ENCODE measurements around the gene PTGDR2. TPM values are rescaled to one million over a fixed set of nuclear protein-coding genes. Genes with fewer than 3 reads are reported as not detected.
A peak's percentile ranks its signal among the peaks of the same experiment; 100 is the strongest.

The PTGDR2 gene
- total RNA-seq, result 1 to 10 TPM; 1.1 to 3.7 TPM

GRCh38 chr11:60855726-60856633, at the start of gene PTGDR2:
PTGDR2 (minus strand) TSS chr11:60855950; CDS start chr11:60853722, 2,228 bp downstream.
- H3K27me3 Mint-ChIP-seq, result peaks cover 5% of the 10 kb centered on the region
- H3K36me3 Mint-ChIP-seq, result peaks cover 7% of the 10 kb centered on the region
- DNase-seq (no peak), ATAC-seq (no peak)
- peaks cover 36% of the 10 kb centered on the region for H3K4me1 Mint-ChIP-seq
- CTCF ChIA-PET, result interaction anchor here (0.9 to 2.8 kb wide), 6 partner anchors 9 to 44 kb away, joined by 3 to 16 read pairs (median 6); no protein-coding TSS in a partner anchor
- no peaks in the 10 kb centered on the region for H3K9me3 Mint-ChIP-seq (ENCODE audit: low read depth)
- H3K4me3 Mint-ChIP-seq, result peak within 1 kb of the TSS; percentile 58
- H3K27ac Mint-ChIP-seq, result peak within 1 kb of the TSS; percentile 64

- peak overlapping the region; percentile 78 for H3K4me3 Mint-ChIP-seq
- peaks cover 33% of the 10 kb centered on the region for H3K4me1 Mint-ChIP-seq
- CTCF ChIA-PET, result interaction anchor here (1.3 to 13.0 kb wide), 9 partner anchors 9 to 71 kb away, joined by 3 to 230 read pairs (median 6); partner anchors contain the start of gene TMEM109
- H3K27ac Mint-ChIP-seq, result peak overlapping the region; percentile 92
- DNase-seq (no peak), ATAC-seq (no peak)
- no peaks in the 10 kb centered on the region for H3K9me3 Mint-ChIP-seq (ENCODE audit: low read depth)
- peaks cover 23% of the 10 kb centered on the region for H3K36me3 Mint-ChIP-seq
- peaks cover 11% of the 10 kb centered on the region for H3K27me3 Mint-ChIP-seq
These were observed 49.3 kb upstream of the PTGDR2 start for GRCh38 chr11:60905047-60905446.

- CTCF ChIA-PET, result interaction anchor here (4.0 to 13.0 kb wide), 4 partner anchors 11 to 69 kb away, joined by 26 to 230 read pairs (median 32); partner anchors contain the start of gene TMEM109
- H3K4me1 Mint-ChIP-seq, result peaks cover 33% of the 10 kb centered on the region
- DNase-seq (no peak), ATAC-seq (no peak)
- no peak overlapping the region for H3K4me3 Mint-ChIP-seq
- no peak overlapping the region for H3K27ac Mint-ChIP-seq
- peaks cover 37% of the 10 kb centered on the region for H3K36me3 Mint-ChIP-seq
- no peaks in the 10 kb centered on the region for H3K27me3 Mint-ChIP-seq
- H3K9me3 Mint-ChIP-seq (ENCODE audit: low read depth), result no peaks in the 10 kb centered on the region
These were observed 46.9 kb upstream of the PTGDR2 start for GRCh38 chr11:60902625-60903024.

GRCh38 chr11:60900673-60901404, 45.1 kb upstream of the PTGDR2 start:
- no peak for DNase-seq
- Mint-ChIP-seq H3K36me3 (peaks cover 51% of the 10 kb centered on the region), H3K9me3 (ENCODE audit: low read depth) (no peaks in the 10 kb centered on the region), H3K27me3 (no peaks in the 10 kb centered on the region), H3K4me3 (no peak overlapping the region), H3K4me1 (peaks cover 25% of the 10 kb centered on the region), H3K27ac (no peak overlapping the region)
- CTCF ChIA-PET, result interaction anchor here (1.2 to 13.0 kb wide), 9 partner anchors 11 to 129 kb away, joined by 3 to 230 read pairs (median 7); partner anchors contain the start of gene TMEM109
- ATAC-seq, result no peak

- Mint-ChIP-seq H3K9me3 (ENCODE audit: low read depth) (no peaks in the 10 kb centered on the region), H3K27me3 (no peaks in the 10 kb centered on the region), H3K4me3 (no peak overlapping the region), H3K27ac (no peak overlapping the region), H3K36me3 (peaks cover 58% of the 10 kb centered on the region), H3K4me1 (peaks cover 18% of the 10 kb centered on the region)
- DNase-seq (no peak), ATAC-seq (no peak)
- CTCF ChIA-PET, result interaction anchor here (1.0 to 13.0 kb wide), 17 partner anchors 8 to 428 kb away, joined by 3 to 230 read pairs (median 4); partner anchors contain the start of genes TMEM109 and ZP1
These were observed 44.2 kb upstream of the PTGDR2 start for GRCh38 chr11:60899977-60900376.

- H3K4me3 Mint-ChIP-seq, result no peak overlapping the region
- DNase-seq (no peak), ATAC-seq (peak; percentile 76)
- H3K4me1 Mint-ChIP-seq, result peaks cover 13% of the 10 kb centered on the region
- no peaks in the 10 kb centered on the region for H3K27me3 Mint-ChIP-seq
- peak overlapping the region; percentile 33 for H3K27ac Mint-ChIP-seq
- H3K9me3 Mint-ChIP-seq (ENCODE audit: low read depth), result no peaks in the 10 kb centered on the region
- CTCF ChIA-PET, result interaction anchor here (0.7 to 13.0 kb wide), 21 partner anchors 8 to 487 kb away, joined by 3 to 230 read pairs (median 4); partner anchors contain the start of genes TMEM109 and ZP1
- peaks cover 61% of the 10 kb centered on the region for H3K36me3 Mint-ChIP-seq
These were observed 43.5 kb upstream of the PTGDR2 start for GRCh38 chr11:60899046-60899936.

GRCh38 chr11:60897496-60897895, 41.7 kb upstream of the PTGDR2 start:
- Mint-ChIP-seq H3K27ac (no peak overlapping the region), H3K27me3 (no peaks in the 10 kb centered on the region), H3K9me3 (ENCODE audit: low read depth) (no peaks in the 10 kb centered on the region), H3K36me3 (peaks cover 59% of the 10 kb centered on the region), H3K4me3 (no peak overlapping the region), H3K4me1 (no peaks in the 10 kb centered on the region)
- CTCF ChIA-PET, result interaction anchor here (1.0 to 13.0 kb wide), 4 partner anchors 10 to 64 kb away, joined by 3 to 230 read pairs (median 24); partner anchors contain the start of gene TMEM109
- ATAC-seq, result no peak
- DNase-seq, result no peak

- Mint-ChIP-seq H3K4me3 (no peak overlapping the region), H3K36me3 (peaks cover 59% of the 10 kb centered on the region), H3K9me3 (ENCODE audit: low read depth) (no peaks in the 10 kb centered on the region), H3K4me1 (no peaks in the 10 kb centered on the region), H3K27ac (no peak overlapping the region), H3K27me3 (no peaks in the 10 kb centered on the region)
- CTCF ChIA-PET, result interaction anchor here (1.3 to 13.0 kb wide), 5 partner anchors 8 to 120 kb away, joined by 5 to 230 read pairs (median 8); partner anchors contain the start of genes PRPF19 and TMEM109
- DNase-seq (no peak), ATAC-seq (no peak)
These were observed 39.9 kb upstream of the PTGDR2 start for GRCh38 chr11:60895687-60896086.

GRCh38 chr11:60891103-60891741, 35.5 kb upstream of the PTGDR2 start:
- Mint-ChIP-seq H3K27me3 (no peaks in the 10 kb centered on the region), H3K9me3 (ENCODE audit: low read depth) (no peaks in the 10 kb centered on the region), H3K36me3 (peaks cover 35% of the 10 kb centered on the region), H3K4me3 (no peak overlapping the region), H3K27ac (no peak overlapping the region), H3K4me1 (peaks cover 3% of the 10 kb centered on the region)
- CTCF ChIA-PET, result interaction anchor here (0.5 to 8.8 kb wide), 6 partner anchors 8 to 406 kb away, joined by 3 to 426 read pairs (median 8); no protein-coding TSS in a partner anchor
- ATAC-seq (no peak), DNase-seq (no peak)

- H3K9me3 Mint-ChIP-seq (ENCODE audit: low read depth), result no peaks in the 10 kb centered on the region
- no peak for DNase-seq
- H3K4me3 Mint-ChIP-seq, result no peak overlapping the region
- H3K36me3 Mint-ChIP-seq, result peaks cover 31% of the 10 kb centered on the region
- no peak overlapping the region for H3K27ac Mint-ChIP-seq
- CTCF ChIA-PET, result interaction anchor here (1.0 to 8.8 kb wide), 4 partner anchors 9 to 114 kb away, joined by 3 to 426 read pairs (median 30); no protein-coding TSS in a partner anchor
- no peak for ATAC-seq
- peaks cover 3% of the 10 kb centered on the region for H3K4me1 Mint-ChIP-seq
- no peaks in the 10 kb centered on the region for H3K27me3 Mint-ChIP-seq
These were observed 34.9 kb upstream of the PTGDR2 start for GRCh38 chr11:60890696-60891095.

GRCh38 chr11:60889869-60890311, 34.1 kb upstream of the PTGDR2 start:
- Mint-ChIP-seq H3K27ac (peak overlapping the region; percentile 6), H3K4me1 (peaks cover 3% of the 10 kb centered on the region), H3K36me3 (peaks cover 23% of the 10 kb centered on the region), H3K9me3 (ENCODE audit: low read depth) (no peaks in the 10 kb centered on the region), H3K4me3 (no peak overlapping the region), H3K27me3 (no peaks in the 10 kb centered on the region)
- no peak for ATAC-seq
- CTCF ChIA-PET, result interaction anchor here (0.8 to 8.8 kb wide), 7 partner anchors 10 to 113 kb away, joined by 3 to 426 read pairs (median 26); partner anchors contain the start of gene PRPF19
- no peak for DNase-seq

Measured in activated CD8-positive, alpha-beta memory T cell treated with anti-CD3 and anti-CD28 coated beads, Interleukin-2, amount 10 ng/mL, durations not matched to agents 7 days and 5 days (primary cell).